SW 1271 (cell line): ENCODE data around the gene ST7L.

Experiments
- DNase-seq, 2 experiments: peaks; one replicate each; lab custom pipeline; 2025; lab: John Stamatoyannopoulos, UW

Gene ST7L

DNA sequence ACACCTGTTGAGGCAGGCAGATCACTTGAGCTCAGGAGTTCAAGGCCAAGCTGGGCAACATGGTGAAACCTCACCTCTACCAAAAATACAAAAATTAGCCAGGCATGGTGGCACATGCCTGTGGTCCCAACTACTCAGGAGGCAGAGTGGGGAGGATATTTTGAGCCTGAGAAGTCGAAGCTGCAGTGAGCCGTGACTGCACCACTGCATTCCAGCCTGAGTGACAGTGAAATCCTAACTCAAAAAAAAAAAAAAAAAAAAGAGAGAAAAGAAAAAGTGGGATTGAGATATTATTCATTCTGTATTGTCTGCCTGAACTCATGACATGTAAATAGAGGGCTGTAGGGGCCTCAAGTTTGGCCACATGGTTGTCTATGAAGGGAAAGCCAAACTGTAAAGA lies 72.9 kb downstream of the ST7L start:
- no peak for DNase-seq

DNA sequence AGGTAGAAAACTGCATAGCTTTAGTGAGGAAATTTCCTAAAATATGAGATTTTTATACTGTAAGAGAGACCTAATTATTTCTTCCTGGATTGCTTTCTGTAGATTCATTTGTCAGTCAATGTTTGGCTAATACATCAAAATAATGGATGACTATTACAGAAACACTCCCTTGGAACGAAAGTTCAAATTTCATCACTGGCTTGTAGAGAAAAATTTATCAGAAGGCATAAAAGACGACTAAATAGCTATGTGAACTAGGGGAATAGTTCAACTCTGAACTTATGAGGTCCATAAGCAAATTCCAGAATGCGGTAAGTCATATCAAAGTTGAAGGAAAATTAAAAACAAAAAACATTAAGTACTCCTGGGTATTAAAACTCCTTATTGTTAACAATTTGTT lies 74.2 kb downstream of the ST7L start:
- peak in 1 of 2 experiments; percentile 33 for DNase-seq

DNA sequence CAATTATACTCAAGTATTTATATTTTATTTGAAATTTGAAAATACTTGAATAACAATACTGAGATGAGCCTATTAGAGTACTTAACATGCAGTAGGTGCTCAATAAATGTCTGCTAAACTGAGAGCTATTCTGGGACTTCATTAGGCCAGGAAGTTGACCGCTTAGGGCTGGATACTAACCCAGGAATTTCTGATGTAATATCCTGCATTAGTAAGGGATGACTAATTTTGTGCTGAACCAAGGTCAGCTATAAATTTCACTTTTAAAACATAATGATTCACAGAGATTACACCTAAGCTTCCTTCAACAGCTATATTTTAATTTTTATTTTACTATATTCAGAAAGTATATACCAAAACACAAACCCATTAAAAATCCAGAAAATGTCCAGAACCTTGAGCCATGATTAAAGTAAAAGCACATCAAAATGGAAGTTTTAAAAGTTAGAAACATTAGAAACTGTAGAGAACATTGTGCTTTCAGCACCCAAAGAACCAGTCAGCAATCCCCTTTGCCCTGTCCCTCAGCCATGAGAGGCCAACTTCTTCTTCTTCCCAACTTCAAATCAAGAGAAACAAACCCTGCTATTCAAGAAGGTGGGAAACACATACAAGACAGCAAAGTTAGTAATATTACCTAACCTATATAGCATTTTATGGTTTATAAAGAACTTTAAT lies 74.8 kb downstream of the ST7L start:
- DNase-seq, result peak; percentile 60 to 90

DNA sequence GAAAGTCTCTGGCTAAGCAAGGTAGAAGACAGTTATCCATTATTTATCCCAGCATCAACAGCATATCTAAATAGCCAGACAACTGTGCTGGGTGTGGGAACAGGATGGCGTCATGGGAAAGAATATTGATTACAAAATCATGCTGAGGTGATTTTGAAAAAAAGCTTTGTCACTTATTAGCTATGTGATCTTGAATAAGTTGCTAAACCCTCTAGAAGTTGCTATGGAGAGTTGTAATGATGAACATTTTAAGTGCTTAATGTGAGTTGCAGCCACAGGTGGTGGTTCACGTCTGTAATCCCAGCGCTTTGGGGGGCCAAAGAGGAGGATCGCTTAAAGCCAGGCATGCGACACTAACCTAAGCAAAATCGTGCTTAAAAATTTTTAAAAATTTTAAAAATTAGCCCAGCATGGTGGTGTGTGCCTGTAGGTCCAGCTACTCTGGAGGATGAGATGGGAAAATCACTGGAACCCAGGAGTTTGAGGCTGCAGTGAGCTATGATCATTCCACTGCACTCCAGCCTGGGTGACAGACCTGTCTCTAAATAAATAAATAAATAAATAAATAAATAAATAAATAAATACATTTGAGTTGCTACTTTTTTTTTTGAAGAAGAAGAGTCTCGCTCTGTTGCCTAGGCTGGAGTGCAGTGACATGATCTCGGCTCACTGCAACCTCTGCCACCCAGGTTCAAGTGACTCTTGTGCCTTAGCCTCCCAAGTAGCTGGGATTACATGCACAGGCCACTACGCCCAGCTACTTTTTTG lies 76.6 kb downstream of the ST7L start:
- DNase-seq, result no peak

DNA sequence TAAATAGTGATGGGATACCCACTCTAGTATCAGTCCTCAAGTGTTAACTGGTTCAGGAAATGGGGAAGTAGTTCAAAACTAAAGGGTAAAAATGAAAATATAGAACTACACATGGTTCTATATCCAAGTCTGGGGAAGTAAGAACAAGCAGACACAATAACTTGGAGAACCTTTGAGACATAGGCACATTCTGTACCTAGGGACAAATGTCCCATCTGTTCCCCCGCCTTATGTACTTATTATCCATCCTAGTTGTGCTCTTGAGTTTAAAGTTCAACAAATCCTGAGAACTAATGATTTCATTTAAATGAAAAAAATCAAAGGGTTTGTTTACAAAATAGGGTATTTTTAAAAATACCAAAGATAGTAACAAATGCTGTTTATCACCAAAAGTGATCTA lies 77.6 kb downstream of the ST7L start:
- DNase-seq, result no peak

DNA sequence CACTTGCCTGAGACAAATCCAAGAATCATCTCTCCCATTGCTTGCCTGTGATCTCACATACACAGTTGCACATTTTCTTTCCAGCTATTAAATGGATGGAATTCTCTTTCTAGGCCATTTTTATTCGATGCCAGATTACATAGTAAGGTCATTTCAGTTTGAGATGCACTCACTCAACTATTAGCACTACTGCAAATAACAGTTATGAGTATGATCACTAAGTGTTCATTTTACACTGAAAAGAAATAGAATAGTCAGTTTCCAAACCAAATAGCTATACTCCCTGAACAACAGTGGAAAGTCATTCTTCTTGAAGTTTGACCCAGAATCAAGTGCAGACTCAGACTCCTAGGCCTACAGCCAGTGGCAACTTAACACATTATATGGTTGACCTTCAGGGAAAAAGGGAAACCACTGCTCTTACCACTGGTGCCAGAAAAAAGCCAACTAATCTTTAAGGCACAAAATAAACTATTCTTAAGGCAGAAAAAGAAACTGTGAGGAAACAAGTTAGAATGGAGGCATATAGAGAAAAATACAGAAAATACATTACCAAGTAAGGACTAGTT lies 78.6 kb downstream of the ST7L start:
- DNase-seq, result no peak

DNA sequence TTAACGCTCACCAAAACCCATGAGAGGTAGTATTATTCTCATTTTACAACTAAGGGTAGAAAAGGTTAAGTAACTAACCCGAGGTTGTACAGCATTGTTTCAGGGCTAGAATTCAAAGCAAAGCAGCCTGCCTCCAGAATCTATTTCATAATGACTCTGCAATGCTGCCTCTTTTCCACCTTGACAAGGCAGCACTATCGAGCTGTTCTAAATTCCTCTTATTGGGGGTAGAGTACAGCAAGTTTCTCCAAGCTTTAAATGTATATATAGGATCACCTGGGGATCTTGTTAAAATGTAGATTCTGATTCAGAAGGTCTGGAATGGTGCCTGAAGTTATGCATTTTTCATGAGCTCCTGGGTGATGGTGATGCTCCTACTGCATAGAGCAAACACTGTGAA lies 80.1 kb downstream of the ST7L start:
- DNase-seq, result no peak

DNA sequence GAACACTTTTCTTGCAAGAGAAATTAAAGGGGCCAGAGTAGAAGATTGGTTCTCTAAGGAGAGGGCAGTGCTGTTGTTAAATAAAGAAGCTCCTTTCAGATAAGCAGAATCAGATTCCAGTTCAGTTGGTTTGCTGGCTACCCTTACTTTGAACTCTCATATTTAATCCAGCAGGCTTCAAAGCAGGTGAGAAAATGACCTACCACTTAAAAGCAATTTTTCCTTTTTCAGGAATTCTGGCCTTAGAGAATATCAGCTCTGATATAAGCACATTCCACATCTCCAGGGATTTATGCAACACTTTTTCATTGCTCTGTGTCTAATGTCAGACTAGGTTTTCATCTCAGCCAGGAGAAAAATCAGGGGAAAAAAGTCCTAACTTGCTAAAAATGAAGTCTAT lies 81.5 kb downstream of the ST7L start:
- no peak for DNase-seq

DNA sequence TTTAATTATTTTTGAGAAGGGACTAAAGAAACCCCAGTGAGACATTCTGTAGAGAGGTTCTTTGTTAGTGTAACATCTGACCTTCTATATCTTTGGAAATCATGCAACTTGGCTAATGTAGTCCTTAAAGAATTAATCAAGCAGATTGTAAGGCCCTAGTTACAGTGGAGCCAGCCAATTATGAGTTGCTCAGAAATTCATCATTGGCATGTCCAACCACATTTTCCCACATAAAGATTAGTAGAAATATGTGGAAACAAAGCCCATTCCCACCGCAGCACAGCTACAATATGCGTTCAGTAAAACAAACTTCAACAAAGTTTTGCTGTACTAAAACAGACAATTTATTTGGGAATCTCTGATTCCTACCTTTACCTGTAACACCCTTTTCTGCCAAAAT lies 82.4 kb downstream of the ST7L start:
- DNase-seq, result no peak

DNA sequence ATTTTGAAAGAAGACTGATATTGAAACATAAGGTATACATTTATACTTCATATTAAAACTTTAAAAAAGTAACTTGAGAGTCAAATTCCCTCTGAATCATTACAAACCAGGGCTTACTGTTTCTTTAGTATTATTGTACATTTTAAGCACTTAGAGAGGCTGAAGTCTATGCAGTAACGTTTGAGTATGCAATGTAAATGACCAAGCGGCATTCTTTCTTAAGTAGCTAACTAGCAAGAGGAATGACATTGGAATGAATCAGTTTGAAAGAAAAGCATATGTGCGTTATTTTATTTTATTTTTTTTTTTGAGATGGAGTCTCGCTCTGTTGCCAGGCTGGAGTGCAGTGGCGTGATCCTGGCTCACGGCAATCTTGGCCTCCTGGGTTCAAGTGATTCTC lies 85.9 kb downstream of the ST7L start:
- no peak for DNase-seq

DNA sequence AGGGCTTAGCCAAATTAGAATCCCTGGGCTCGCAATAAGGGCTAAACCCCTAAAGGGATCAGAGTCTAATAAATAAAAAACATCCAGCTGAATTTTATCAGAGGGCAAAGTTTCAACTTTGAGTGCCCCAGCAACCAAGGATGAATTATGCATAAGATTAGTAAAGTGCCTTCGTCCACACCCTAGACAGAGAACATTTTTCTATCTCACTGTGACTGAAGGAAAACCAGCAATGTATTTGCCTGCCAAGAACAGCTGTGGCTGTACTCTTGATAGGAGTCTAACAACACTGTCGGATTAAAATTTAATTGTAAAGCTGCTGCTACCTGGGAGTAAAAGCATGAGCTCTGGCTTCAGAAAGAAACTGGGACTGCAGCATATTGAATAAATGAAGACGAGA lies 86.9 kb downstream of the ST7L start:
- DNase-seq, result no peak

DNA sequence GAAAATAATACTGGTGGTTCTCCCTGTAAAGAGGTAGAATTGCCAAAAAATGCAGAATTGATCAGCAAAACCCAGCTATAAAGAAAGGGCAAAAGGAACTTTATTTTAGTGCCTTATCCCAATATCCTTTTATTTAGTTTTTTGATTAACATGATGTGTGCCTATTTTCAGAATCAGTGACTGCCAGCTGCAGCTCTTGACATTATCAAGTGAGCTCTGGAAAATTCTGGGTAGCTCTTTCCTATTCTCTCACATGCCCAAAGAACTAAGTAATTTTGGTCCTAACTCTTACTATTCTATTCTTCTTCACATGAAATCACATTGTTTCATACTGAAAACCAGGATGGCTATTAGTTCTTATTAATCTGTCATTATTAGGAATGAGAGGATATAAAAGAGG lies 88.1 kb downstream of the ST7L start:
- DNase-seq, result no peak

DNA sequence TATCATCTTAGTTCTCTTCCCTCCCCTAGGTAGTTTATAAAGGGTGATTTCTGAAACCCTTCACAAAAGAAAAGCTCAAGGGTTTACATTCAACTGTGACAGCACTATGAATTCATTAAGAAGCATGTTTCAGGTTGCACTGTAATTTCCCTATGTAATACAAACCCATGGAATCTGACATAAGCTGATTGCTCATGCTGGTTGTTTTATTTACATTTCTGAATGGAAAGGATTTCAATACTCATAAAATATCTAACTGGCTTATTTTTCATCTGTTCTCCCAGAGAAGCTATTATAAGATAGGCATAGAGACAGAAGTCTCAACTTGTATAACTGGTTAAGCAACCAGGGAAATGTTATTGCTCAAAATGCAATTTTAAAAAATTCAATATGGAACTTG lies 89.6 kb downstream of the ST7L start:
- no peak for DNase-seq

DNA sequence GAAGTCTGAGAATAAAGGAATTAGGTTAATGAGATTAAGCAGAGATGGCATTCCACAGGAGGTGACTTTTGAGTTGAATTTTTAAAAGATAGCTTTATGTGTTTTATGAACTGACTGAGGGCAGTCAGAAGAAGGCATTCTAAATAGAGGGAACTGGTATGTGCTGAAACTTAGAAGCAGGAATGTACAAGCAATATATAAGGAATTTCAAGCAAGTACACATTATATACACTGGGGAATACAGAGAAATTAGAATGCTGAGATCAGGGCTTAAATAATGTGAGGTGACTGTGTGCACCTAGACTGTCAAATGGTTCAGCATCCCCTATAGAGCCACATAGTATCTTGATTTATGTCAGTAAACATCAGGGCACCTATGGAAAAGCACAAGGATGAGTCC lies 90.9 kb downstream of the ST7L start:
- DNase-seq, result no peak

DNA sequence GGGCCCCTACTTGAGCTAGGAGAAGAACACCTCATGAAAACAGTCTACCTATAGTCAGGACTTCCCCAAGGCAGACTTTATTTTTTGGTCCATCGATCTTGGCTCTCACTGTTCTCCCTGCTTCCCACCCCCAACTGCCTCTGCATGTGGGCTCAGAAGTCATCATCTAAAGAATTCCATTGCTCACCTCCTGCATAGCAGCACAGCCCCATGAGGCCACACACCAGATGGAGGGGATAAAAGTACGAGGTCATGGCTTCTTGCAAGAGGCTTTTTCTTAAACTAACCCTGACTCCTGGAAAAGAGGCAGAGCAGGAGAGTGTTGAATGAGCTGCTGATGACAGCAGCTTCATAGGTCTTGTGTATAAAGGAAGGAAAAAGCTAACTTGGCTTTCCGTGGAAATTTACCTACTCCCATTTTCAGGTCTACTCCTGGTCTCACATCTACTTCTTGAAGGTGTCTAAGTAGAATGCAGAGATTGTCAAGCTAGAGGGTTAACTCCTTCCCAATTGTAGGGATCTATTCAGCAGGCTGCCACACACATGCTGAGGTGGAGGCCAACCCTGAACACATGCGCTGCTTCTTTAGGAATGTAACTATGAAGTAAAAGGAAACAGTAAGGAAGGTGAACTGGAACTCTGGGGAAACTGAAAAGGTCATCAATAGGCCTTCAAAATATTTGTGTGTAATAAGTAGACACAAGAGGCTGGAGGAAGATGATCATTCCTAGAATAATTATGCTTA lies 91.5 kb downstream of the ST7L start:
- no peak for DNase-seq

DNA sequence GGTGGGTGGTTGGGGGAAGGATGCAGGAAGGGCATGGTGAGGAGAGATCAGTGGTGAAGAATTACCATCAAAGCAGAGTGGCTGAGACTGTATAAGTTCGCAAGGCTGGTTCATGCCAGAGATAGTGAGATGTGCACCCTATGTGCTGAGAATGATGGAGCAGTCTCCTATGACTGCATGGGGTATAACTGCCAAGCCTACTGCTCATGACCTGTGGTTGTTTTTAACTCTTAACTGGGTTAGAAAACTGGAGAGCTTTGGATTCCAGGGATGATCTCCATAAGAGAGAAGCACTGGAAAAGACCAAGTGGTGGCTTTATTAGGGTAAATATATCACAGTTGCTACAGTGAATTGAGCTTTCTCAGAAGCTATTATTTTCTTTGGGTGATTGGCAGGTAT lies 94.0 kb downstream of the ST7L start:
- DNase-seq, result no peak

DNA sequence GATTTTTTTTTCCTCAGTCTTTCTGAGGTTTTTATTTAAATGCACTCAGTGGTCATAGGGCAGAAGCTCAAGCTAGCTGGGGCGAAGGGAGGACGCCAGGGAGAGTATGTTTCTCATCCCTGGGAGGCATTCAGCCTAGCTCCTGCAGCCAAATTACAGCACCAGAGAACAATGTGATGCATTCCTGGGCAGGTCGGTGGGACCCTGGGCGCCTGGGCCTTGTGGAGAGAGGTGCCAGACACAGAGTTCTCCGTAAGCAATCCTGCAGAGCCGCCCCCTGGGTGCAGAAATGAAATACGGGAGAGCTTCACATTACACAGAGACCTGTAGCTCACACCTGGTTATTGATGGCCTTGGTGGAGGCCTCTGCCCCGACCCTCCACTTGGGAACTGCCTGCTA lies 94.7 kb downstream of the ST7L start:
- no peak for DNase-seq

DNA sequence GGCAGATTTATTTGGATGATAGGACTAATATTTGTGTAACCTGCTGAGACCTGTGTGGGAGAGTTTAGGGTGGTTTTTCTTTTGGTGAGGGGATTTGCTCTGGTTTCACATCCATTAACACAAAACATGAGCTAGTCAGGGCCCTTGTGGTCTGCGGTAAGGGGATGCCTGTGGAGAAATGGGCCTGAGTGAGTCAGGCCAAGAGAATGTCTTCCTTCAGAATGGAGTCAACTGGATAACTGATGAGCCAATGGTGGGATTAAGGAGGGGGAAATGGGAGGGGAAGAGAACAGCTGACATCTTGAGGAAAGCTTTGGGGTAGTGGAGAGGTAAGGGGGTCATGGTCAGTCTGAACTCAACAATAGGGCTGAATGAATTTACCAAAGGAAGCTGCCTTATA lies 96.3 kb downstream of the ST7L start:
- DNase-seq, result no peak

DNA sequence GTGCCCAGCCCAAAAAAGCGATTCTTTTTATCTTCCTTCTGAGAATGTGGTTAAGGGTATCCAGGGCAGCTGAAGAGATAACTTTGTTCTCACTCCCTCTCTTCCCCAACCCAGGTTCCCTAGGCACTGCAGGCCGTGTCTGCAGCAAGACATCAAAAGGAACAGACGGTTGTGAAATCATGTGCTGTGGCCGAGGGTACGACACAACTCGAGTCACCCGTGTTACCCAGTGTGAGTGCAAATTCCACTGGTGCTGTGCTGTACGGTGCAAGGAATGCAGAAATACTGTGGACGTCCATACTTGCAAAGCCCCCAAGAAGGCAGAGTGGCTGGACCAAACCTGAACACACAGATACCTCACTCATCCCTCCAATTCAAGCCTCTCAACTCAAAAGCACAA lies 98.8 kb downstream of the ST7L start:
- no peak for DNase-seq

DNA sequence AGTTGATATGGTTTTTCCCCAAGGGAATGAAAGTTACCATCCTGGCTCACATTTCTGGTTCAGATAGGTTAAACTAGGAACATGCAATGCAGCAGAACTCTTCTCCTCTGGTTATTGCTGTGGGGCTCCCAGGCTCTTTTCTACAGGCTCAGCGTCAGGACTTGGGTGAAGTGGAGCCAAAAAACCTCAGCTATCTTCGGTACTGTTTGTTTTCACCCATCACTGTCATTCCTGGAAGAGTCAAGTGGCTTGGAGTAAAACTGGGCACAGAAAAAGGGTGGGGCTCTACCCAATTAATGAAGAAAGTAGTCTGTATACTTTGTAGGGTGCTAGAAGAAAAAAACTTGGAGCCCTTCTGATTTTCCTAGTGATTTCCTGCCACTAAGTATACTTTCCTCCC lies 100.8 kb downstream of the ST7L start:
- no peak for DNase-seq

DNA sequence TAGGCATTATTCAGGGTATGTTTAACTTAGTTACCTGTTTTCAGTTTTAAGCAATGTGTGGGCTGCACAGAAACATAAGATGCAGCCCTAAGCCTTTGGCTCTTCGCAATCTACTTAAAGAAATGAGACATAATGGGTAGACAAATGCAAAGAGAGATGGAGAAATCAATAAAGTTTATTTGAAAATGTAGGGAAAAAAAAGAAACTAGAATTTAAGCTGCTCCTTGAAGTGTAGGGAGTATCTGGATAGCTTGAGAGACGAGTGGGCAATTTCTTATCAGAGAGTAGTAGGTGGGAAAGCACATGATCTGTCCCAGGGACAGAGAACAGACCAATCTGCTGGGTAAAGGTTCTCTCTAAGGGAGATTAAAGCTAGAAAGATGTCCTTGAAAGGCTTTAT lies 101.3 kb downstream of the ST7L start:
- no peak for DNase-seq

DNA sequence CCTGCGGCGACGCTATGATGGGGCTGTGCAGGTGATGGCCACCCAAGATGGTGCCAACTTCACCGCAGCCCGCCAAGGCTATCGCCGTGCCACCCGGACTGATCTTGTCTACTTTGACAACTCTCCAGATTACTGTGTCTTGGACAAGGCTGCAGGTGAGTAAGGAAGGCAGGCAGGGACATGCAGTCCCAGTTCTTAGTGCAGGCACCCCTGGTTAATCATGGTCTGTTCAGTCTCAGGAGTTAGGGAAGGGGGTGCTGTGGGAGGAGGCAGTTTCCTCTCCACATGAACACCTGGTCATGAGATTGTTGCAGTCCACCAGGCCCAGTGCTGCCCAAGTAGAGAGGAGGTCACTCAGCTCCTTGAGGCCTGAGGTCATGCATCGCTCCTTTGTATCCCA lies 101.7 kb downstream of the ST7L start:
- no peak for DNase-seq

DNA sequence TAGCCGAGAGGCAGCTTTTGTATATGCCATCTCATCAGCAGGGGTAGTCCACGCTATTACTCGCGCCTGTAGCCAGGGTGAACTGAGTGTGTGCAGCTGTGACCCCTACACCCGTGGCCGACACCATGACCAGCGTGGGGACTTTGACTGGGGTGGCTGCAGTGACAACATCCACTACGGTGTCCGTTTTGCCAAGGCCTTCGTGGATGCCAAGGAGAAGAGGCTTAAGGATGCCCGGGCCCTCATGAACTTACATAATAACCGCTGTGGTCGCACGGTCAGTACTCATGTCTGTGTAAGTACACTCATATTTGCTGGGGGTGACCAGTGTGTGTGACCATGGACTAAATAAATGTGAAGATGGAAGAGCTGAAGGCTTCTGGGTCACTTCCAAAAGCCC lies 102.8 kb downstream of the ST7L start:
- no peak for DNase-seq
